ENCODE data around the gene KHDRBS2. TPM values are rescaled to one million over a fixed set of nuclear protein-coding genes. Genes with fewer than 3 reads are reported as not detected.
A peak's percentile ranks its signal among the peaks of the same experiment; 100 is the strongest.

Gene KHDRBS2
- total RNA-seq, 1 donor from 2014 or later = not detected

- Histone ChIP-seq H3K27me3 (ENCODE audit: insufficient read depth, low read length) (no peaks in the 10 kb centered on the region), H3K4me3 (ENCODE audit: insufficient read depth, low read depth, low read length) (no peak overlapping the region), H3K4me1 (ENCODE audit: insufficient read depth, low read length) (no peaks in the 10 kb centered on the region), H3K27ac (ENCODE audit: low read depth, low read length) (no peak overlapping the region), H3K9ac (ENCODE audit: low read length) (no peak overlapping the region), H3K79me2 (ENCODE audit: insufficient read depth, low read length) (no peaks in the 10 kb centered on the region), H3K9me3 (ENCODE audit: insufficient read depth, low read depth, low read length) (peaks cover 4% of the 10 kb centered on the region), H3K4me2 (ENCODE audit: low read length) (no peak overlapping the region), H4K20me1 (ENCODE audit: insufficient read depth, low read length) (no peaks in the 10 kb centered on the region), H3K36me3 (ENCODE audit: insufficient read depth, low read length) (no peaks in the 10 kb centered on the region), H2AFZ (ENCODE audit: low read depth, low read length) (no peak overlapping the region)
- TF ChIP-seq EZH2 (IDR thresholded peaks at IDR 0.05; ENCODE audit: insufficient read depth, low read length) = no peak
- no peak for TF ChIP-seq CTCF (IDR thresholded peaks at IDR 0.05; ENCODE audit: insufficient read depth, low read depth, low read length)
- Mint-ChIP-seq H3K4me1 (ENCODE audit: low read depth, unreplicated experiment) (peaks cover 5% of the 10 kb centered on the region), H3K4me3 (ENCODE audit: unreplicated experiment) (no peak overlapping the region), H3K36me3 (ENCODE audit: low read depth, unreplicated experiment) (no peaks in the 10 kb centered on the region), H3K9me3 (ENCODE audit: unreplicated experiment) (no peaks in the 10 kb centered on the region), H3K27me3 (ENCODE audit: low read depth, unreplicated experiment) (no peaks in the 10 kb centered on the region), H3K27ac (ENCODE audit: unreplicated experiment) (no peak overlapping the region)
- FAIRE-seq (no peak), DNase-seq (ENCODE audit: low read depth) (no peak)
These were observed 391.5 kb downstream of the KHDRBS2 start for GRCh38 chr6:61894536-61894935.

GRCh38 chr6:61887423-61887822 lies 398.6 kb downstream of the KHDRBS2 start:
- DNase-seq (ENCODE audit: low read depth) = no peak
- TF ChIP-seq CTCF (IDR thresholded peaks at IDR 0.05; ENCODE audit: insufficient read depth, low read depth, low read length) = no peak
- TF ChIP-seq EZH2 (IDR thresholded peaks at IDR 0.05; ENCODE audit: insufficient read depth, low read length) = no peak
- no peak overlapping the region for H2AFZ ChIP-seq (ENCODE audit: low read depth, low read length)
- Mint-ChIP-seq H3K36me3 (ENCODE audit: low read depth, unreplicated experiment) (no peaks in the 10 kb centered on the region), H3K4me1 (ENCODE audit: low read depth, unreplicated experiment) (peaks cover 22% of the 10 kb centered on the region), H3K27ac (ENCODE audit: unreplicated experiment) (peak overlapping the region; percentile 72), H3K4me3 (ENCODE audit: unreplicated experiment) (no peak overlapping the region), H3K27me3 (ENCODE audit: low read depth, unreplicated experiment) (no peaks in the 10 kb centered on the region), H3K9me3 (ENCODE audit: unreplicated experiment) (no peaks in the 10 kb centered on the region)
- no peak overlapping the region for H3K27ac ChIP-seq (ENCODE audit: low read depth, low read length)
- no peaks in the 10 kb centered on the region for H3K36me3 ChIP-seq (ENCODE audit: insufficient read depth, low read length)
- no peak overlapping the region for H3K9ac ChIP-seq (ENCODE audit: low read length)
- no peak overlapping the region for H3K4me2 ChIP-seq (ENCODE audit: low read length)
- no peaks in the 10 kb centered on the region for H3K27me3 ChIP-seq (ENCODE audit: insufficient read depth, low read length)
- FAIRE-seq = no peak
- no peaks in the 10 kb centered on the region for H3K79me2 ChIP-seq (ENCODE audit: insufficient read depth, low read length)
- H3K4me1 ChIP-seq (ENCODE audit: insufficient read depth, low read length) = no peaks in the 10 kb centered on the region
- no peaks in the 10 kb centered on the region for H4K20me1 ChIP-seq (ENCODE audit: insufficient read depth, low read length)
- H3K4me3 ChIP-seq (ENCODE audit: insufficient read depth, low read depth, low read length) = no peak overlapping the region
- H3K9me3 ChIP-seq (ENCODE audit: insufficient read depth, low read depth, low read length) = no peaks in the 10 kb centered on the region

GRCh38 chr6:61886608-61887259 lies 399.3 kb downstream of the KHDRBS2 start:
- Mint-ChIP-seq H3K27ac (ENCODE audit: unreplicated experiment) (peak overlapping the region; percentile 72), H3K9me3 (ENCODE audit: unreplicated experiment) (no peaks in the 10 kb centered on the region), H3K4me3 (ENCODE audit: unreplicated experiment) (no peak overlapping the region), H3K27me3 (ENCODE audit: low read depth, unreplicated experiment) (no peaks in the 10 kb centered on the region), H3K36me3 (ENCODE audit: low read depth, unreplicated experiment) (no peaks in the 10 kb centered on the region), H3K4me1 (ENCODE audit: low read depth, unreplicated experiment) (peaks cover 22% of the 10 kb centered on the region)
- Histone ChIP-seq H3K4me2 (ENCODE audit: low read length) (no peak overlapping the region), H4K20me1 (ENCODE audit: insufficient read depth, low read length) (no peaks in the 10 kb centered on the region), H3K27me3 (ENCODE audit: insufficient read depth, low read length) (no peaks in the 10 kb centered on the region), H3K4me1 (ENCODE audit: insufficient read depth, low read length) (no peaks in the 10 kb centered on the region), H3K4me3 (ENCODE audit: insufficient read depth, low read depth, low read length) (no peak overlapping the region), H3K9ac (ENCODE audit: low read length) (no peak overlapping the region), H3K79me2 (ENCODE audit: insufficient read depth, low read length) (no peaks in the 10 kb centered on the region), H3K9me3 (ENCODE audit: insufficient read depth, low read depth, low read length) (no peaks in the 10 kb centered on the region), H3K27ac (ENCODE audit: low read depth, low read length) (no peak overlapping the region), H3K36me3 (ENCODE audit: insufficient read depth, low read length) (no peaks in the 10 kb centered on the region), H2AFZ (ENCODE audit: low read depth, low read length) (no peak overlapping the region)
- TF ChIP-seq EZH2 (IDR thresholded peaks at IDR 0.05; ENCODE audit: insufficient read depth, low read length) (no peak), CTCF (IDR thresholded peaks at IDR 0.05; ENCODE audit: insufficient read depth, low read depth, low read length) (no peak)
- no peak for DNase-seq (ENCODE audit: low read depth)
- FAIRE-seq = no peak

All from astrocyte (in vitro differentiated cells and primary cell).